Loucy (cell line): Measurements from ENCODE around the gene SALL3.

ENCODE experiments used
- H2AFZ ChIP-seq: fragments of 200-600 bp; sonication (generic); 2 replicates; pipeline ENCODE4 v1.6.0; 2016; ENCODE audit warnings: antibody characterized with exemption, mild to moderate bottlenecking, low read length, moderate library complexity
- H3F3A ChIP-seq: fragments of 200-600 bp; 2 replicates; pipeline ENCODE4 v1.6.0; 2016; ENCODE audit warnings: antibody characterized with exemption, low read depth, mild to moderate bottlenecking
- H3K27me3 ChIP-seq: fragments of 200-600 bp; sonication (generic); 2 replicates; pipeline ENCODE4 v1.6.1; 2014; ENCODE audit warnings: low read length, mild to moderate bottlenecking; ENCODE audit not compliant: insufficient read depth, poor library complexity, severe bottlenecking
- H3K36me3 ChIP-seq: fragments of 200-600 bp; sonication (generic); 2 replicates; pipeline ENCODE4 v1.6.1; 2016; ENCODE audit warnings: low read length; ENCODE audit not compliant: insufficient read depth
- H3K4me1 ChIP-seq: fragments of 200-600 bp; sonication (generic); 2 replicates; pipeline ENCODE4 v1.5.1; 2014; ENCODE audit warnings: low read length, mild to moderate bottlenecking; ENCODE audit not compliant: insufficient read depth, poor library complexity, severe bottlenecking
- H3K4me2 ChIP-seq: fragments of 200-600 bp; sonication (generic); 2 replicates; pipeline ENCODE4 v1.6.0; 2014; ENCODE audit warnings: antibody characterized with exemption, low read length, low read depth, mild to moderate bottlenecking; ENCODE audit not compliant: poor library complexity, severe bottlenecking
- H3K4me3 ChIP-seq: fragments of 200-600 bp; sonication (generic); 2 replicates; pipeline ENCODE4 v1.5.1; 2014; ENCODE audit warnings: low read length, mild to moderate bottlenecking, mixed read lengths; ENCODE audit not compliant: poor library complexity, severe bottlenecking
- H3K79me2 ChIP-seq: fragments of 200-600 bp; sonication (generic); 2 replicates; pipeline ENCODE4 v1.6.1; 2014; ENCODE audit warnings: low read length; ENCODE audit not compliant: insufficient read depth
- H3K9ac ChIP-seq: fragments of 200-600 bp; sonication (generic); 2 replicates; pipeline ENCODE4 v1.6.0; 2014; ENCODE audit warnings: mild to moderate bottlenecking, low read depth, low read length, moderate library complexity; ENCODE audit not compliant: poor library complexity, severe bottlenecking
- H3K9me2 ChIP-seq: fragments of 200-600 bp; sonication (generic); replicated peaks from 2 replicates; pipeline ENCODE4 v1.6.1; 2016; ENCODE audit warnings: low read depth, low read length, mixed read lengths
- H3K9me3 ChIP-seq: fragments of 200-600 bp; sonication (generic); 2 replicates; pipeline ENCODE4 v1.6.1; 2014; ENCODE audit warnings: mild to moderate bottlenecking, antibody characterized with exemption, low read length, low read depth; ENCODE audit not compliant: insufficient read depth
- H4K20me1 ChIP-seq: fragments of 200-600 bp; sonication (generic); 2 replicates; pipeline ENCODE4 v1.6.0; 2014; ENCODE audit warnings: antibody characterized with exemption, low read length, mild to moderate bottlenecking; ENCODE audit not compliant: insufficient read depth, poor library complexity, severe bottlenecking
- EZH2phosphoT487 ChIP-seq: fragments of 200-600 bp; IDR thresholded peaks from 2 replicates; pipeline ENCODE4 v1.6.1; 2018; ENCODE audit warnings: antibody characterized with exemption, mild to moderate bottlenecking, moderate library complexity, borderline replicate concordance
- TF ChIP-seq, protein P1 (sequence below): fragments of 200-600 bp; sonication (generic); conservative IDR thresholded peaks from 2 replicates; pipeline ENCODE4 v1.5.1; 2014; ENCODE audit warnings: mild to moderate bottlenecking, antibody characterized with exemption, low read length

Gene SALL3

GRCh38 chr18:78934551-78935225, 44.9 kb upstream of the SALL3 start:
- H3K27me3 ChIP-seq, result no peaks in the 10 kb centered on the region
- no peak for TF ChIP-seq EZH2phosphoT487
- TF ChIP-seq, protein P1, sequence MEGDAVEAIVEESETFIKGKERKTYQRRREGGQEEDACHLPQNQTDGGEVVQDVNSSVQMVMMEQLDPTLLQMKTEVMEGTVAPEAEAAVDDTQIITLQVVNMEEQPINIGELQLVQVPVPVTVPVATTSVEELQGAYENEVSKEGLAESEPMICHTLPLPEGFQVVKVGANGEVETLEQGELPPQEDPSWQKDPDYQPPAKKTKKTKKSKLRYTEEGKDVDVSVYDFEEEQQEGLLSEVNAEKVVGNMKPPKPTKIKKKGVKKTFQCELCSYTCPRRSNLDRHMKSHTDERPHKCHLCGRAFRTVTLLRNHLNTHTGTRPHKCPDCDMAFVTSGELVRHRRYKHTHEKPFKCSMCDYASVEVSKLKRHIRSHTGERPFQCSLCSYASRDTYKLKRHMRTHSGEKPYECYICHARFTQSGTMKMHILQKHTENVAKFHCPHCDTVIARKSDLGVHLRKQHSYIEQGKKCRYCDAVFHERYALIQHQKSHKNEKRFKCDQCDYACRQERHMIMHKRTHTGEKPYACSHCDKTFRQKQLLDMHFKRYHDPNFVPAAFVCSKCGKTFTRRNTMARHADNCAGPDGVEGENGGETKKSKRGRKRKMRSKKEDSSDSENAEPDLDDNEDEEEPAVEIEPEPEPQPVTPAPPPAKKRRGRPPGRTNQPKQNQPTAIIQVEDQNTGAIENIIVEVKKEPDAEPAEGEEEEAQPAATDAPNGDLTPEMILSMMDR, result no peak

DNA sequence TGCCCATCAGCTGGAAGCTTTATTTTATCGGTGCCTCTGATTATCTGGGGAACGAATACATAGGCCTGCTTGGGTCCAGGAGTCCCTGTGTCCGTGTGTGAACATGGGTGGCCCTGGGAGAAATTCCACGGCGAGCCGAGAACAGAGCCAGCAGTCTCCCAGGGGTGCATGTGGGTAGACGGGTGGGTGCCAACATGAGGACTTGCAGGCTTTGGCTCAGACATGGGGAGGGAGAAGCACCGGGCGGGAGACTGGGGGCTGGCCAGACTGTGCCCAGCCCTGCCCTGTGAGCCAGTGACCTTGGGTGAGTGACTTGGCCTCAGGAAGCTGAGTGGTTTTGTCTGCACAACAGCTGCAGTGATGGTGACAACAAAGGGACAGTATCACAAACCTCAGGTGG, 44.2 kb upstream of the SALL3 start:
- Histone ChIP-seq H3K36me3 (no peaks in the 10 kb centered on the region), H3K27me3 (no peaks in the 10 kb centered on the region), H3K4me3 (no peak overlapping the region), H4K20me1 (no peaks in the 10 kb centered on the region), H3K4me2 (no peak overlapping the region), H3K79me2 (no peaks in the 10 kb centered on the region), H3K4me1 (no peaks in the 10 kb centered on the region), H3K9ac (no peak overlapping the region), H3K9me3 (peaks cover 13% of the 10 kb centered on the region; the same call in 1 of the 2 replicates), H3F3A (no peaks in the 10 kb centered on the region), H2AFZ (no peak overlapping the region), H3K9me2 (no peaks in the 10 kb centered on the region)
- TF ChIP-seq, protein P1, result no peak
- TF ChIP-seq EZH2phosphoT487, result no peak

More at GRCh38 chr18:78934551-78935225, 44.9 kb upstream of the SALL3 start:
- H3K79me2 ChIP-seq, result no peaks in the 10 kb centered on the region
- no peak overlapping the region for H2AFZ ChIP-seq
- H3K36me3 ChIP-seq, result no peaks in the 10 kb centered on the region
- no peaks in the 10 kb centered on the region for H3K9me2 ChIP-seq
- peaks cover 13% of the 10 kb centered on the region; the same call in 1 of the 2 replicates for H3K9me3 ChIP-seq
- no peaks in the 10 kb centered on the region for H4K20me1 ChIP-seq
- no peak overlapping the region for H3K9ac ChIP-seq
- H3K4me3 ChIP-seq, result no peak overlapping the region
- no peaks in the 10 kb centered on the region for H3K4me1 ChIP-seq
- no peak overlapping the region for H3K4me2 ChIP-seq
- H3F3A ChIP-seq, result no peaks in the 10 kb centered on the region

DNA sequence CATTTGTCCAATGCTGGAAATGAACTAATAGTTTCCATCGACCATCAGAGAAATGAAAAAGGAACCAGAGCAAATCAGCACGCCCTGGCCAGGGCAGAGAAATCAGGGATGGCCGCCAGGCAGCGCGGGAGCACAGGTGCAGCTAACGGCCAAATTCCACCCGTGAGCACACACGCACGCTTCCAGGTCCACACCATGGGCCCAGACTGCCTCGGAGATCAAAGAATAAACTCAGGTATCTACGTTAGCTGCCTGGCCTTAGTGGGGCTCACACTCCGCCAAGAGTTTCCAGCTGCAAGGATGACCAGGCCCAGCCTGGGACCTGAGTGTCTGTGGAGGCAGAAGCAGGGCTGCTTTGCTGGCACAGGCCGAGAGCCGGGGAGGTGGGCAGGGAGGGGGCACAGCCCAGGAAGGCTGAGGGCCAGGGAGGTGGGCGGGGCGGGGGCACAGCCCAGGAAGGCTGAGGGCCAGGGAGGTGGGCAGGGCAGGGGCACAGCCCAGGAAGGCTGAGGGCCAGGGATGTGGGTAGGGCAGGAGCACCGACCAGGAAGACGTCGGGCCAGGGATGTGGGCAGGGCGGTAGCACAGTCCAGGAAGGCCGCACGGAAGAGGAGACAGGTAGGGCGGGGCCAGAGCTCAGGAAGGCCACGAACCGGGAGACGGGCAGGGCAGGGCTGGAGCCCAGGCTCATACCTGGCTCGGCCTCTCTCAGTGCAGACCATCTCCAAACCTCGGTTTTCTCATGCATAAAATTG, 43.2 kb upstream of the SALL3 start:
- H3K36me3 ChIP-seq, result no peaks in the 10 kb centered on the region
- no peak overlapping the region for H3K4me3 ChIP-seq
- H3K9ac ChIP-seq, result no peak overlapping the region
- no peaks in the 10 kb centered on the region for H3K27me3 ChIP-seq
- TF ChIP-seq, protein P1, result no peak
- H3K9me2 ChIP-seq, result no peaks in the 10 kb centered on the region
- H3K9me3 ChIP-seq, result peaks cover 13% of the 10 kb centered on the region; the same call in 1 of the 2 replicates
- H3F3A ChIP-seq, result no peaks in the 10 kb centered on the region
- no peaks in the 10 kb centered on the region for H4K20me1 ChIP-seq
- H3K4me2 ChIP-seq, result no peak overlapping the region
- H3K79me2 ChIP-seq, result no peaks in the 10 kb centered on the region
- no peaks in the 10 kb centered on the region for H3K4me1 ChIP-seq
- no peak overlapping the region for H2AFZ ChIP-seq
